HG03097 (cell line): ENCODE results near the gene TNNC2.
A peak's percentile ranks its signal among the peaks of the same experiment; 100 is the strongest.
"Not testable (repeated sequence)": the region's sequence is repeated elsewhere in the genome, so short reads cannot be mapped to it uniquely, and the experiment has no call there.

Experiments
- ATAC-seq: cut with Tn5 transposase; IDR thresholded peaks from one replicate; pipeline ENCODE4 v1.9.1; 2021; ENCODE audit not compliant: unreplicated experiment, low FRiP score

Gene TNNC2

GRCh38 chr20:45827030-45827652 lies at the start of gene TNNC2:
TSS of gene TNNC2 (minus strand) at chr20:45827312. CDS start at chr20:45827248, 64 bp downstream.
- no peak for ATAC-seq

DNA sequence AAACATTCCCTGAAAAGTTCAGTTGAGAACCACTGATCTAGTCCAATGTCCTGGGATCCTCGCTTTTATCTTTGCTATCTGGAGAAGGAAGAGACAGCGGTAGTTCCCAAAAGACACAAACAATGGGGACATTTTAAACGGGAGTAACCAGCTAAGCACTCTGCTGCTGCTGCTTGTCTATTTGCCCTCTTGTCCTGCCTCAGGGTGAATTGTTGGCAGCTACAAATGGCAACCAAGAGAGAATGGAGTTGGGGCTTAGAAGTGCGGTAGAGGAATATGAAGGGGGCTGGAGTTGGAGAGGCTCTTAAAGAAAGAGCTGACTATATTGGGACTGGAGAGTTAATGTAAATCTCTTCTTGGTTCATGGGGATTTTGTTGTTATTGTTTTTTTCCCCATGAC lies 47.5 kb upstream of the TNNC2 start:
- no peak for ATAC-seq

GRCh38 chr20:45874104-45874481 lies 47.0 kb upstream of the TNNC2 start:
- not testable (repeated sequence) for ATAC-seq

GRCh38 chr20:45873409-45874103 lies 46.4 kb upstream of the TNNC2 start:
- no peak for ATAC-seq

- no peak for ATAC-seq
Observed at GRCh38 chr20:45872626-45873025, 45.5 kb upstream of the TNNC2 start.

GRCh38 chr20:45867819-45868176 lies 40.7 kb upstream of the TNNC2 start:
- ATAC-seq: no peak

DNA sequence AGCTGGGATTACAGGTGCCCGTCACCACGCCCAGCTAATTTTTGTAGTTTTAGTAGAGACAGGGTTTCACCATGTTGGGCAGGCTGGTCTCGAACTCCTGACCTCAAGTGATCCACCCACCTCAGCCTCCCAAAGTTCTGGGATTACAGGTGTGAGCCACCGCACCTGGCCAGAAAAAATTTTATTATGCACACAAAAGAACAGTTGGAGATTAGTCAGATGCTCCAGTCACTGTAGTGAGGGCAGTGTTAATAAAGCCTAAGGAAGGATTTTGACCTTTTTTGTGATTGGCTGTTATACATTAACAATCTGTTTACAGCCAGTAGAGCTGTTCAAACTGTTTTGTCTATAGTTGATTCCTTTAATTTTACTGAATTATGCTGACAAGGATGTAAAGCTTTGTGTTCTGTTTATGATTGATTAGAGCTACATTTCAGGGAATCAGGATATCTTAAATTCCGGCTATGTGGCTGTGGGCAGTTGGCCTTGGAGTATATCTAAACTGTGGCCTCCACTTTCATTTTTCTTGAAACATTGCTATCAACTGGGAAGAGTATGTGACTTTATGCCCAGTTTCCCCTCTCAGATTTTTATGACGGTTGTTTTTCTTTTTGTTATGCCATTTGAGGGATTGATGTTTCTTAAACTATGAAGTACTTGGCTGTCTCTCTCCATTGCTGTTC lies 40.2 kb upstream of the TNNC2 start:
- ATAC-seq: no peak

DNA sequence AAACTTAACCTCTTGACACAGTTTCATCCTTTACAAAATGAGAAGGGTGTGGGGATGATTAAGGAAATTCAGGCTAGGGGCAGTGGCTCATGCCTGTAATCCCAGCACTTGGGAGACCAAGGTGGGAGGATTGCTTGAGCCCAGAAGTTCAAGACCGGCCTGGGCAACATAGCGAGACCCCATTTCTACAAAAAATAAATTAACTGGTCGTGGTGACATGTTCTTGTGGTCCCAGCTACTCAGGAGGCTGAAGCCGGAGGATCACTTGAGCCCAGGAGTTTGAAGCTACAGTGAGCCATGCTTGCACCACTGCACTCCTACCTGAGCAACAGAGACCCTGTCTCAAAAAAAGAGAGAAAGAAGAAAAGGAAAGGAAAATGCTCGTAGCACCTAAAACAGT lies 39.3 kb upstream of the TNNC2 start:
- no peak for ATAC-seq

- no peak for ATAC-seq
Observed at GRCh38 chr20:45863543-45864470, 36.7 kb upstream of the TNNC2 start.

GRCh38 chr20:45861221-45862075 lies 34.3 kb upstream of the TNNC2 start:
- ATAC-seq: no peak

- ATAC-seq: no peak
Observed at GRCh38 chr20:45860560-45861220, 33.6 kb upstream of the TNNC2 start.

DNA sequence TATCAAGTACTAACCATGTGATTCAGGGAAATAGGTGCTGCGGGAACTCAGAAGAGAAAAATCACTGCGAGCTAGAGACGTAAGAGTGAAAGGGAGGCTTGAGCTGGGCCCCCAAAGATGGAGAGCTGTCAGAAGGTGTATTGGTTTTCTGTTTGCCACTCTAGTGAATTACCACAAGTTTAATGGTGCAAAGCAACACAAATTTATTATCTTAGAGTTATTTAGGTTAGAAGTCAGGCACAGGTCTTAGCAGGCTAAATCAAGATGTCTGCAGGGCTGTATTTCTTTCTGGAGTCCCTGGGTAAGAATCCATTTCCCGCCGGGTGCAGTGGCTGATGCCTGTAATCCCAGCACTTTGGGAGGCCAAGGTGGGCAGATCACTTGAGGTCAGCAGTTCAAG lies 32.8 kb upstream of the TNNC2 start:
- ATAC-seq: no peak

- ATAC-seq: peak; percentile 2
Observed at GRCh38 chr20:45857882-45858216, 30.7 kb upstream of the TNNC2 start.

DNA sequence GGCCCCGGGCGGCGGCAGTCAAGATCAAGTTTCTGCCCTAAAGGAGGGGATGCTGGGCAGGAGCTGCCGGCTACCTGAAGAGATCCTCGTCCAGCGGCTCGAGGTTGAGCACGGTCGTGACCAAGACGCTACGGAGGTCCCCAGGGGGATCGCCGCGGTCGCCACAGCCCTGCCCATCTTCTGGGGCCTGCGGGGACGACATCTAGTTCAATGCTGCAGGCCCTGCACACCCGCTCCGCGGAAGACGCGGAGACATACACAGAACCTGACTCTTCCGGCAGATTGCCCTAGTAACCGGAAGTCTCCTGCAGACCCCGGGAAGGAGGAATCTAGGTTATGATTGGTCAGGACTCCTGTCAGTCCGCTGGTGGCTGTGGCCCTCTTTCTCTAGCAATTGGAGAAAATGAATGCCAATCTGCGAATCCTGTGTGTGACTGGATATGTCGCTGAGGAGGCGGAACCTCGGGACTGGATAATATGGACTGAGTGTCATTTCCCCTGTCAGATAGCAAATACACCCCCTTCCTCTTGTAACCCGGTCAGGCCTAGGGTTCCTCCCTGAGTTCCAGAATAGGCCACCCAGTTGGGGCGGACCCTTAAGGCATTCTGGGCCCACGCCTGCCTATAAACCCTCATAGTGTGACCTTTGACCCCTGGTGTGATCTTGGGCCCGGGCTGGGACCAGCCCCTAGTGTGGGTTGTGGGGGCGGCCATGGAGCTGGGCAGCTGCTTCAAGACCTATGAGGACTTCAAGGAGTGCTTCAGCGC lies 30.2 kb upstream of the TNNC2 start, which contains the start of the genes ACOT8 and ZSWIM3:
TSS of gene ACOT8 (minus strand) at position 279 of the 768 bp plus-strand sequence. CDS start at position 202, 77 bp downstream.
TSS of gene ZSWIM3 (plus strand) at position 501 of the 768 bp plus-strand sequence. CDS start at position 713, 212 bp downstream.
- peak; percentile 92 for ATAC-seq

- no peak for ATAC-seq
Observed at GRCh38 chr20:45853484-45853883, 26.4 kb upstream of the TNNC2 start.

DNA sequence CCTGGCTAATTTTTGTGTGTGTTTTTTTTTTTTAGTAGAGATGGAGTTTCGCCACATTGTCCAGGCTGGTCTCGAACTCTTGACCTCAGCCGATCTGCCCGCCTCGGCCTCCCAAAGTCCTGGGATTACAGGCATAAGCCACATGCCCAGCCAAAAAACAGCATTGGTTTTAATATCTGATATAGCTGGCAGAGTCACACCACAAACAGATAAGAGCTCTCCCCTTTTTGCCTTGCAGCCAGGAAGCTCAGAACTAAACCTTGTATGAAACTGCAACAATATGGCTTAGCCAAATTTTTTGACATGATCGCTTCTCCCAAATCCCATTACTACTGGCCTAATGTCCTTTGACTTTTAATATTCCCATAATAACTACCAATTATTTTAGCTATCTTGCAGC lies 25.2 kb upstream of the TNNC2 start:
- no peak for ATAC-seq

- ATAC-seq: no peak
Observed at GRCh38 chr20:45851501-45851900, 24.4 kb upstream of the TNNC2 start.

DNA sequence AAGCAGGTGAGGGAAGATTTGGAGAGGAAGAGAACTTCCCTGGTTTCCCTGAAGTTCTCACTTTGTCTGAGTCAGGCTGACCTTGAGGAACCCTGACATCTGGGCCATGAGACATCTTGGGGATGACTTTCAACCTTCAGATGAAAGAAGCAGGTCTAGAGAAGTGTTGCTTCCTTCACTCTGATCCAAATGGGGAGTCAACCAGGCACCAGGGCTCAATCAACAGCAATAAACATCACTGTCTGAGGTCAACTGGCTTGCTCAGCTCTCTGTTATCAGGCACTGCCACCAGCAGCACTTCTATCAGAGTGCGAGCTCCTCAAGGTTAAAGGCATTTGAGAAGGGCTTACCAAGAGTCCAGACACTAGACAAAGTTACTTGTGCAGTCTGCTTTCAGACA lies 23.8 kb upstream of the TNNC2 start:
- no peak for ATAC-seq

GRCh38 chr20:45850238-45850637 lies 23.1 kb upstream of the TNNC2 start:
- no peak for ATAC-seq
